Activated CD8-positive, alpha-beta memory T cell treated with anti-CD3 and anti-CD28 coated beads for 36 hours (primary cell): ENCODE measurements around the gene PYGO2. TPM values are rescaled to one million over a fixed set of nuclear protein-coding genes. Genes with fewer than 3 reads are reported as not detected.
"Not testable (repeated sequence)": the region's sequence is repeated elsewhere in the genome, so short reads cannot be mapped to it uniquely, and the experiment has no call there.

Source experiments
- CTCF ChIA-PET: fragments of 350-600 bp; sonication (Branson Sonifier 250); formaldehyde crosslinking; loops from one replicate; lab custom pipeline; 2021; ENCODE audit warnings: antibody characterized with exemption; lab: Charles Lee
- POLR2A ChIA-PET: fragments of 350-600 bp; sonication (Branson Sonifier 250); formaldehyde crosslinking; loops from one replicate; lab custom pipeline; 2021; ENCODE audit warnings: antibody characterized with exemption; lab: Charles Lee
- total RNA-seq, 2 experiments: library from RNA; stranded (reverse); gene quantifications; one replicate each; pipeline ENCODE4 v1.2.3, GENCODE V29; 2021

The PYGO2 gene
- total RNA-seq, 2 experiments from 2014 or later, result 28.7 to 30.1 TPM

GRCh38 chr1:154913273-154913672 lies 48.3 kb downstream of the PYGO2 start:
- ChIA-PET CTCF (no interaction called here), POLR2A (interaction anchor here (0.6 kb wide), 1 partner anchor 94 kb away, joined by 5 read pairs; no protein-coding TSS in a partner anchor)

- ChIA-PET CTCF (interaction anchor here (0.6 to 1.1 kb wide), 2 partner anchors 13 to 34 kb away, joined by 3 to 4 read pairs; no protein-coding TSS in a partner anchor), POLR2A (no interaction called here)
Measured at GRCh38 chr1:154912755-154913154, 48.8 kb downstream of the PYGO2 start.

- ChIA-PET CTCF (interaction anchor here (0.6 to 1.1 kb wide), 2 partner anchors 13 to 33 kb away, joined by 3 to 4 read pairs; no protein-coding TSS in a partner anchor), POLR2A (no interaction called here)
Measured at GRCh38 chr1:154911691-154912550, 49.7 kb downstream of the PYGO2 start.

GRCh38 chr1:154910851-154911250 lies 50.7 kb downstream of the PYGO2 start:
- ChIA-PET POLR2A (no interaction called here), CTCF (interaction anchor here (0.6 kb wide), 1 partner anchor 24 kb away, joined by 5 read pairs; no protein-coding TSS in a partner anchor)

GRCh38 chr1:154908937-154909336 lies 52.6 kb downstream of the PYGO2 start:
- CTCF ChIA-PET, result no interaction called here
- POLR2A ChIA-PET, result no interaction called here

GRCh38 chr1:154908129-154908528 lies 53.5 kb downstream of the PYGO2 start:
- CTCF ChIA-PET, POLR2A ChIA-PET: not testable (repeated sequence)

Other genes with a start within 250 kb of the PYGO2 start
- gene KCNN3, start 91.5 kb downstream of the PYGO2 start, total RNA-seq, result under 1 TPM; 0.10 to 0.30 TPM
- 10 to 100 TPM; 42.6 to 44.1 TPM for gene PMVK, start 25.1 kb downstream of the PYGO2 start, total RNA-seq
- gene PBXIP1, start 5.7 kb downstream of the PYGO2 start, total RNA-seq, result 10 to 100 TPM; 11.2 to 11.7 TPM
- 10 to 100 TPM; 31.2 to 36.3 TPM for gene SHC1, start 9.0 kb upstream of the PYGO2 start, total RNA-seq
- gene CKS1B, start 12.9 kb upstream of the PYGO2 start, total RNA-seq, result 100 to 1,000 TPM; 136 to 137 TPM
- gene FLAD1, start 21.6 kb upstream of the PYGO2 start, total RNA-seq, result 10 to 100 TPM; 62.8 to 63.2 TPM
- gene LENEP, start 31.8 kb upstream of the PYGO2 start, total RNA-seq, result under 1 TPM in 1 of 2 experiments, not detected in 1; 0.61 TPM
- 10 to 100 TPM; 33.4 to 34.3 TPM for gene ZBTB7B, start 41.0 kb upstream of the PYGO2 start, total RNA-seq
- under 1 TPM in 1 of 2 experiments, not detected in 1; 0.21 TPM for gene DCST2, start 72.0 kb upstream of the PYGO2 start, total RNA-seq
- not detected for gene DCST1, start 72.0 kb upstream of the PYGO2 start, total RNA-seq
- gene ADAM15, start 89.5 kb upstream of the PYGO2 start, total RNA-seq, result 10 to 100 TPM; 38.5 to 44.6 TPM
- 1 to 10 TPM; 3.4 to 4.6 TPM for gene EFNA4, start 102.0 kb upstream of the PYGO2 start, total RNA-seq
- gene EFNA3, start 117.1 kb upstream of the PYGO2 start, total RNA-seq, result 1 to 10 TPM; 3.1 to 3.5 TPM
- gene EFNA1, start 166.1 kb upstream of the PYGO2 start, total RNA-seq, result under 1 TPM in 1 of 2 experiments, not detected in 1; 0.15 TPM
- 10 to 100 TPM; 54.3 to 56.8 TPM for gene SLC50A1, start 174.1 kb upstream of the PYGO2 start, total RNA-seq
- 10 to 100 TPM; 31.3 to 32.0 TPM for gene DPM3, start 178.7 kb upstream of the PYGO2 start, total RNA-seq
- 100 to 1,000 TPM; 179 to 199 TPM for gene KRTCAP2, start 211.5 kb upstream of the PYGO2 start, total RNA-seq
- gene TRIM46, start 212.1 kb upstream of the PYGO2 start, total RNA-seq, result 1 to 10 TPM; 7.3 to 7.8 TPM
- 1 to 10 TPM; 7.0 to 8.7 TPM for gene THBS3, start 246.1 kb upstream of the PYGO2 start, total RNA-seq
- gene MTX1, start 246.9 kb upstream of the PYGO2 start, total RNA-seq, result 10 to 100 TPM; 70.4 to 71.1 TPM